GM18507 (cell line): ENCODE measurements around the gene OR1A2.
"Not testable (repeated sequence)": the region's sequence is repeated elsewhere in the genome, so short reads cannot be mapped to it uniquely, and the experiment has no call there.

Experiments used
- DNase-seq: peaks from one replicate; pipeline ENCODE4 v3.0.0; 2011; ENCODE audit warnings: low read depth; ENCODE audit not compliant: insufficient read length; ENCODE audit errors: extremely low spot score
- FAIRE-seq: peaks from 2 replicates; lab custom pipeline; 2011; peaks lifted over from hg19 to GRCh38; lab: Jason Lieb, UNC

Gene OR1A2, protein sequence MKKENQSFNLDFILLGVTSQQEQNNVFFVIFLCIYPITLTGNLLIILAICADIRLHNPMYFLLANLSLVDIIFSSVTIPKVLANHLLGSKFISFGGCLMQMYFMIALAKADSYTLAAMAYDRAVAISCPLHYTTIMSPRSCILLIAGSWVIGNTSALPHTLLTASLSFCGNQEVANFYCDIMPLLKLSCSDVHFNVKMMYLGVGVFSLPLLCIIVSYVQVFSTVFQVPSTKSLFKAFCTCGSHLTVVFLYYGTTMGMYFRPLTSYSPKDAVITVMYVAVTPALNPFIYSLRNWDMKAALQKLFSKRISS

DNA sequence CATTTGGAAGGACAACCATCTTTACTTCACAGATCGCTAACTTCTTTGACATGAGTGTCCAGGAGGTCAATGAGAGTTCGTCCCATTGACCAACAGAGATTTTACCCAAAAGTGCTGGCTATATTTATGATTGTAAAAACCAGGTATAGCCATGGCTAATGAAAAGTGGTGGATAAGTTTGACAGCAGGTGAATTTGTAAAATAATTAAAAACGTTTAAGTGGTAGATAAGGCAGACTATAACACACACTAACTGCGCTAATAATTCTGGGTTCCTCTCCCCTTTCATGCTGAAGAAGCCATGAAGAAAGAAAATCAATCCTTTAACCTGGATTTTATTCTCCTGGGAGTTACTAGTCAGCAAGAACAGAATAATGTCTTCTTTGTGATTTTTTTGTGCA lies at the start of gene OR1A2:
Gene OR1A2 (plus strand): TSS at position 301 of the 400 bp plus-strand sequence. CDS start 0 bp downstream, at position 301.
- no peak for DNase-seq
- no peak for FAIRE-seq

DNA sequence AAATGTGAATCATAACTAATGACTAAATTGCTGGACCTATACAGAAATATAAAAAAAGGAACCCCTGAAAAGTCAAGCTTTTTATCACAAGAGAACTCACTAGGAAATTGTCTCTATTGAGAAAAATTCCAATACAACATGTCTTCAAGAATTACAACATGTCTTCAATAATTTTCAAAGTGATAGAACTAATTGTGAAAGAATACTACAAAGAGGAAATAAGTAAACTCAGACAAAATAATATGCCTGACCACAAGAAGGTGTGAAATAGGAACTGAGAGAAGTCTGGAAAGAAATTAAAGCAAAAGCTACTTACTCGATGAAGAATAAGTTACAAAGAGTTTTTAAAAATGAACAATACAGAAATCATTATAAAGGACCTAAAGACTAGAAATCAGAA lies 40.1 kb upstream of the OR1A2 start:
- DNase-seq: no peak

DNA sequence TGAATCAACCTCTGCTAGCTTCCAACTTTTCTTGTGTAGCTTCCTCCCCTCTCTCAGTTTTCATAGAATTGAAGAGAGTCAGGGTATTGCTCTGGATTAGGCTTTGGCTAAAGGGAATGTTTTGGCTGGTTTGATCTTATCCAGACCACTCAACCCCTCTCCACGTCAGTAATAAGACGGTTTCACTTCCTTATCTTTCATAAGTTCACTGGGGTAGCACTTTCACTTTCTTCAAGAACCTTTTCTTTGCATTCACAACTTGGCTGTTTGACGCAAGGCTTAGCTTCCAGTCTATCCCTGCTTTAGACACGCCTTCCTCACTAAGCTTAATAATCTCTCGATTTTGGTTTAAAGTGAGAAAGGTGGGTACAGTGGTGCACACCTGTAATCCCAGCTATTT lies 29.7 kb upstream of the OR1A2 start:
- DNase-seq (peak; percentile 9), FAIRE-seq (peak; percentile 63)

More for the DNA sequence above, 40.1 kb upstream of the OR1A2 start:
- no peak for FAIRE-seq

DNA sequence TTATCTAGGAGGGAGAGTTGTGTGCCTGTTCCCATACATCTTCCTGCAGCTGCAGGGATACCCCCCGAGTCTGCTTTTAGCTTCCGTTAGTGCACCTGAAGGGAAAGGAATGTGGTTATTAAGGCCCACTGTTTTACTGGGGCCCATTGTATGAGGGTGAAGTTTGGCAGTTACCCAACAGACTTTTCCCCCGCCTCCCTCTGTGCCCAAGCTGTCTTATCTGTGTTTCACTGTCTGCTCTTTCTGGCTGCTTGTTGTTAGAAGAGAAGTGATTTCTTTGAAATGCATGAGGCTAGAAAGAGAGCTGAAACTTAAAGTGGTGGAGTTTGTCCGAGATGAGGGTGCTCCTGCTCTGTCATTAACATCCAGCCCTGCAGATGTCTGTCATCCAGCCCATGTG lies 7.4 kb upstream of the OR1A2 start:
- FAIRE-seq (no peak), DNase-seq (no peak)

DNA sequence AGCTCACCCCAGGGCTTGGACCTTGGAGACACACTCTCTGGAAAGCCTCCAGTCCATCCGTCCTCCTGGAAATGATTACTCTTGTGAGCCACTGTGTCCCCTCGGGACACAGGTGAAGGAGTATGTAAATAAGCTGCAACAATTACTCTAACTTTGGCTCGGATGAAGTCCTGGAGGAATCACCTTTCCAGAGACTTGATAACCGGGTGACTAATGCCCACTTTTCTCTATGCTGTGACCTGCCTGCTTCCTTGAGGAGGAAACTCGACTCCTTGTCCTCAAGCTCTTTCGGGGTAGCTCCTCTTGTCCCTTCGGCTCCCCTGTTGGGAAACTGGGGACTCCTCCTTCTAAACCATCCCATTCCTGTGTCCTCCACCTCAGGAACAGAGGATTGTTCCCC lies 10.0 kb downstream of the OR1A2 start, which contains the start of gene OR1A1:
Gene OR1A1 (plus strand): TSS at position 301 of the 400 bp plus-strand sequence. CDS start 7,954 bp downstream, outside the sequence.
- DNase-seq (no peak), FAIRE-seq (no peak)

DNA sequence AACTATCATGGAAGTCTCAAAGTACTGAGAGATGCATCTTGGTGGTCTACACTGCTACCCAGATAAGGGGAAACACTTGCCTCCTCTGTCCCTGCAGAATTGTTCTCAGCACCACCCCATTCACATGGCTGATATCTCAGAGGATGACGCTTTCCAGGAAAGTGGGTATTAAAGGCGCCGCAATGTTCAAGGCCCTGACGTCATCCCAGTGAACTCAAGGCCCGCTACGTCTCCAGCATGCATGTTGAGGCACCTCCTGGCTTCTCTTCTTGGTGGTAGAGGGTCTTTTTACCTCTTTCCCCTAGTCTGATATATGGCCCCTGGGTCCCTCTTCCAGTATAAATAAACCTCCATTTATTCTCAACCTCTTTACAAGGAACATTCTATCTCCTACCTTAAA lies 11.2 kb downstream of the OR1A2 start:
- FAIRE-seq: no peak

DNA sequence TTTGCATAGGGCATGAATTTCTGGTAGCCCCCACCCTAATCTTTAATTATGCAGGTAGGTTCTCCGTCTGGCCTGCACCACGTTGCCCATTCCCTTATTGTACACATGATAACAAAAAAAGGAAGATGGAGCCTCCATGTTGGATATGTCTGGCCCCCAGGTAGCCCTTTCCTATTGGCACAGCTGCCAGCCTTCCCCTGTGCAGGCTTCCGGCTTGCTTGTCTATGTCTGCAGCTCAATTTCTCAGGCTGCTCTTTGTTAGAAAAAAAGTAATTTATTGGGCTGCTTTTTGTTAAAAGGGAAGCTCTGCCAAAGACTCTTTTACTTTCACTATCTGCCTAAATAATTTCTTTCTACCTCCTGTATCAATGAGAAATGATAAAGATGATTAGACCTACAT lies 15.7 kb downstream of the OR1A2 start:
- DNase-seq (no peak), FAIRE-seq (no peak)

More for the DNA sequence above, 11.2 kb downstream of the OR1A2 start:
- no peak for DNase-seq

DNA sequence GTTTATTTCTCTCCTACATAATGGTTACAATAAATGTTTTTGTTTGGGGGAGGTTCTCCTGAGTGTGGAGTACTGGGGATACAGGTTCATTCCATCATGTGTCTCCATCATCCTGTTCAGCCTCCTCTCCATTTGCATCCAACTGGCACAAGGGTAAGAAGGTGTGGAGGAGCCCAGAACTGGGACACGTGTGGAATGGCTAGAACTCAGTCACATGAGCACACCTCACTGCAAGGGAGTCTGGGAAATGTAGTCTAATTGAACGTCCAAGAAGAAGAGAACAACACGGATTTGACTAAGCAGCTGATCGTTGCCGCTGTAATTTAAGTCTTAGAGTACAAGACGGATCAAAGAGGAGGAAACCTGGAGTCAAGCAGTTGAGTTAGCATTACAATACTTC lies 16.3 kb downstream of the OR1A2 start:
- DNase-seq: no peak
- FAIRE-seq: no peak

DNA sequence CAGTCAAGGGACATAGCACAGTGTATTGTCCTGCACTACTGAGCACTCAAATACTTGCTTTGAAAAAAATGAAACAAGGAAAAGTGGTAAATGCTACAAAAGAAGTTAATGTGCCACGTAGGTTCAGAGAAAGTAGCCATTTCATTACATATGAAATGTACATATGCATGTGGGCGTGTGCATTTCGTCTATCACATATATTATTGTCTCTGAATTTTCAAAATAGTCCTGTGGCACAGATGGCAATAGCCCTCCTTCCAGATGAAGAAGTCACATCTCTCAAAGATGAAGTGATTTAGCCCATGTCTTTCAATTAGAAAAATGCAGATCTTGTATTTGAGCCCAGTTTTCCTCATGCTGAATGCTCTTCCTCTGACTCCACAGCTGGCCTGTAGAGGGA lies 22.7 kb downstream of the OR1A2 start:
- FAIRE-seq: not testable (repeated sequence)

DNA sequence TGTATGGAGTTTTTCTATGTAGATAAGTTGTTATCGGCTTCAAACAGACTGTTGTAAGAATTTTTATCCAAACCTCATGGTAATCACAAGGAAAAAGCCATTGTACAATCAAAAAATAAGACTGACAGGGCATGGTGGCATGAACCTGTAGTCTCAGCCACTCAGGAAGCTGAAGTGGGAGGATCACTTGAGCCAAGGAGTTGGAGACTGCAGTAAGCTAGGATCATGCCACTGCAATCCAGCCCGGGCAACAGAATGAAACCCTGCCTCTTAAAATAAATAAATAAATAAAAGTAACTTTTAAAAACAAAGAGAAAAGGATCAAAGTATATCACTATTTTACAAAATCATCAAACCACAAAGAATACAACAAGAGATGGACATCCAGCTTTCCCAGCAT lies 24.5 kb downstream of the OR1A2 start:
- FAIRE-seq (no peak), DNase-seq (no peak)

More for the DNA sequence above, 22.7 kb downstream of the OR1A2 start:
- DNase-seq: not testable (repeated sequence)

DNA sequence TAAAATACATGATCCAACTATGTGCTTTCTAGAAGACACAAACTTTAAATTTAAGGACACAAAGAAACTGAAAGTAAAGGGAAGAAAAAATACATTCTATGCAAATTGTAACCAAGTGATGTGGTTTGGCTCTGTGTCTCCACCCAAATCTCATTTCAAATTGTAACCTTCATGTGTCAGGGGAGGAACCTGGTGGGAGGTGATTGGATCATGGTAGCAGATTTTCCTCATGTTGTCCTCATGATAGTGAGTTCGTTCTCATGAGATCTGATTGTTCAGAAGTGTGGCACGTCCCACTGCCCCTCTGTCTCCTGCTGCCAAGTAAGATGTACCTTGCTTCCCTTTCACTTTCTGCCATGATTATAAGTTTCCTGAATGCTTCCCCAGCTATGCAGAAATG lies 25.2 kb downstream of the OR1A2 start:
- no peak for DNase-seq

DNA sequence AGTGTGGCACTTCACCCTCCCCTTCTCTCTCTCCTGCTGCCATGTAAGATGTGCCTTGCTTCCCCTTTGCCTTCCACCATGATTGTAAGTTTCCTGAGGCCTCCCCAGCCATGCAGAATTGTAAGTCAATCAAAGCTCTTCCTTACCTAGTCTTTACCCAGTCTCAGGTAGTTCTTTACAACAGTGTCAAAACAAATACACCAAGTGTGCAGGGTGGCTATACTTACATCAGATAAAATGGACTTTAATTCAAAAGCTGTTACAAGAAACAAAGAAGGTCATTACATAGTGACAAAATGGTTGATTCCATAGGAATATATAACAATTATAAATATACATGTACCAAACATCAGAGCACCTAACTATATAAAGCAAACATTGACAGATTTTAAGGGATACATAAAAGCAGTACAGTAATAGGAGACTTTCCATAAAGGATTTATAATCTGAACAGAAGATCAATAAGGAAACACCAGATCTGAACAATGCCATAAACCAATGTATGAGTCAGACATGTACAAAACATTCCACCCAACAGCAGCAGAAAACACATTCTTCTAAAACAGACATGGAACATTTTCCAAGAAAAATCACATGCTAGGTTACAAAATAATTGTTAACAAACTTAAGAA lies 27.5 kb downstream of the OR1A2 start:
- peak; percentile 36 for FAIRE-seq
- DNase-seq: not testable (repeated sequence)

More for the DNA sequence above, 25.2 kb downstream of the OR1A2 start:
- no peak for FAIRE-seq

DNA sequence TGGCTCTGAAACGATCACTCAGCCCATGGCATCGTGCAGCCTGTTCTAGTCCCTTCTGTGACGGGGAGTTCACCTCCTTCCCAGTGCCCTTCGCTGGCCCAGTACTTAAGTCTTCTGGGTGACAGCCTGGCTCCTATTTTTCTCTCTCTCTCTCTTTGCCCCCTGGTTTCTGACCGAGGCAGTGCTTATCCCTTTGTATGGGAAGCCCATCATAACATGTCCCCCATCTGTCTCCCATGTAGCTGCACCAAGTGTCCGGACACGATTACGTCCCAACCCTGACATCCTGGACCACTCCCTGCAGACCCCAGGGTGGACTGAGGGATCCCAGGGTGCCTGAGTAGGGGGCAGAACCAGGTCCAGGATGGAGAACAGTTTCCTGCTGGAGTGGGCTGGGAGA lies 35.0 kb downstream of the OR1A2 start:
- not testable (repeated sequence) for FAIRE-seq, DNase-seq

DNA sequence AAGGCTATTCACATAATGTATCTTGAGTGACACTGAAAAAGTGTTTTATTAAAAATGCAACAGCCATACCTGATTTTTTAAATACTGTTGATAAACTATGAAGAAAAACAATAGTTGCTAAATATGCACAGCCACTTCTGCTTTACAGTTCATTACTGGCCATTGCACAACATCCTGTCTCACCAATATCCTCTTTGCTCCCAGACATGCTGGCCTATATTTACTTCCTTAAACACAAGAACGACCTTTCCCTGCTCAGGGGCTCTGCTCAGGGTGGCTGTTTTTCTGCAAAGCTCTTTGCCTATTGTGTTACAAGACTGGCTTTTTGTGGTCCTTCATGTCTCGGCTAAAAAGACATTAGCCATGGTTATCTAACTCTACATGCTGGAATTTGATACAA lies 41.4 kb downstream of the OR1A2 start:
- not testable (repeated sequence) for DNase-seq, FAIRE-seq

DNA sequence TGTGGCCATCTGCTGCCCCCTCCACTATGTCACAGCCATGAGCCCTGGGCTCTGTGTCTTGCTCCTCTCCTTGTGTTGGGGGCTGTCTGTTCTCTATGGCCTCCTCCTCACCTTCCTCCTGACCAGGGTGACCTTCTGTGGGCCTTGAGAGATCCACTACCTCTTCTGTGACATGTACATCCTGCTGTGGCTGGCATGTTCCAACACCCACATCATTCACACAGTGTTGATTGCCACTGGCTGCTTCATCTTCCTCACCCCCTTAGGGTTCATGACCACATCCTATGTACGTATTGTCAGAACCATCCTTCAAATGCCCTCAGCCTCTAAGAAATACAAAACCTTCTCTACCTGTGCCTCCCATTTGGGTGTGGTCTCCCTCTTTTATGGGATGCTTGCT lies 43.7 kb downstream of the OR1A2 start:
- not testable (repeated sequence) for FAIRE-seq, DNase-seq

DNA sequence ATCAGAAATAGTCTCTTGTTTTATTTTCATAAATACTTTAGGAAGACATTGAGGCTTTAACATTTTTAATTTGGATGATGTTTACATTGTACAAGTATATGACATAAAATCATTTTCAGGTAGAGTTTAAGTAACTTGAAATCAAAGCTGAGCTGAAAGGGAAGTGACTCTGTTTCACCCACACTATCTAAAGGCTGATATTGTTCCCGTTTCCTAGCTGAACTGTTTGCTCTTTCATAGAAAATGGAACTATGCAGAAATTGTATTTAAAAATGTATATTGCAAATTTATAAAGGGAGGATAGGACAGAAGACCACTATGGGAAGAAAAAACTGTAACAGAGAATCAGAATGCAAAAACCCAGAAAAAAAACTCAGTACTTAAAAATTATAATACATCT lies 47.5 kb downstream of the OR1A2 start:
- not testable (repeated sequence) for DNase-seq, FAIRE-seq
